ENCODE results near the gene GCNT4. TPM values are rescaled to one million over a fixed set of nuclear protein-coding genes. Genes with fewer than 3 reads are reported as not detected.
A peak's percentile ranks its signal among the peaks of the same experiment; 100 is the strongest.

Gene GCNT4
- total RNA-seq, 1 donor from 2014 or later = 1.9 TPM

DNA sequence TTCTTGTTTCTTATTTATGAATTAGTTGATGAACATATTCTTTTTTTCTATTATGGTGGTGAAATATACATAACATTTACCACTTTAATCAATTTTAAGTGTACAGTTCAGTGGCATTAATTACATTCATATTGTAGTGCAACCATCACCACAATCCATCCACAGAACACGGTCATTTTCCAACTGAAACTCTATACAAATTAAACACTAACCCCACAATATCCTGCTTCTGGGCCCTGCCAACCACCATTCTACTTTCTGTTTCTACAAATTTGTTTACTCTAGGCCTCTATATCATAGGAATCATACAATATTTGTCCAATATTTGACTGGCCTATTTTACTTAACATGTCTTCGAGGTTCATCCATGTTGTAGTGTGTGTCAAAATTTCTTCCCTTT lies 7.3 kb downstream of the GCNT4 start:
- DNase-seq (no peak), ATAC-seq (no peak)
- Histone ChIP-seq H3K4me3 (no peak overlapping the region), H3K27ac (no peak overlapping the region), H3K4me1 (peaks cover 6% of the 10 kb centered on the region), H3K36me3 (peaks cover 4% of the 10 kb centered on the region), H3K27me3 (ENCODE audit: low read depth) (no peaks in the 10 kb centered on the region), H3K9me3 (no peaks in the 10 kb centered on the region)
- intact Hi-C loops (cut with DNase I) = no loop called here
- TF ChIP-seq CTCF (IDR thresholded peaks at IDR 0.05) = no peak

DNA sequence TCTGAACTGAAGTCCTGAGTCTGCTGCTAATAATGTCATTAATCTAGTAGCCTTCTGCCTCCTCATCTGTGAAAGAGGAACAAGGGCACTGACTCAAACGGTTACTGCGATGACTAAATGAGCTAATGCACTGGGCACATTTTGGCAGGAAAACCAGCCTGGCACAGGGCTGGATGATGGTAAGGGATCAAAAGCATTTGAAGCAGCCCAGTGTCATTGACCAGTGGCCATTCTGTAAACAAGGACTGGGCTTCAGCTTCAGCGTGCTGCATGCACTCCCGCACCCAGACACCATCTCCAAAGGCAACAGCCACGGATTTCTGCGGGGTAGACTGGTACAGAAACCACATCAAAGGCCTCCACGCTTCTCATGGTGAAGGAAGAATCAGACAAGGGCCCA lies 8.0 kb downstream of the GCNT4 start:
- no peak for DNase-seq
- H3K9me3 ChIP-seq = no peaks in the 10 kb centered on the region
- ATAC-seq = peak in 1 of 2 donors; percentile 33
- no peak for TF ChIP-seq CTCF (IDR thresholded peaks at IDR 0.05)
- no peak overlapping the region for H3K27ac ChIP-seq
- H3K4me1 ChIP-seq = no peaks in the 10 kb centered on the region
- H3K27me3 ChIP-seq (ENCODE audit: low read depth) = no peaks in the 10 kb centered on the region
- intact Hi-C loops (cut with DNase I) = no loop called here
- peaks cover 4% of the 10 kb centered on the region for H3K36me3 ChIP-seq
- H3K4me3 ChIP-seq = no peak overlapping the region

DNA sequence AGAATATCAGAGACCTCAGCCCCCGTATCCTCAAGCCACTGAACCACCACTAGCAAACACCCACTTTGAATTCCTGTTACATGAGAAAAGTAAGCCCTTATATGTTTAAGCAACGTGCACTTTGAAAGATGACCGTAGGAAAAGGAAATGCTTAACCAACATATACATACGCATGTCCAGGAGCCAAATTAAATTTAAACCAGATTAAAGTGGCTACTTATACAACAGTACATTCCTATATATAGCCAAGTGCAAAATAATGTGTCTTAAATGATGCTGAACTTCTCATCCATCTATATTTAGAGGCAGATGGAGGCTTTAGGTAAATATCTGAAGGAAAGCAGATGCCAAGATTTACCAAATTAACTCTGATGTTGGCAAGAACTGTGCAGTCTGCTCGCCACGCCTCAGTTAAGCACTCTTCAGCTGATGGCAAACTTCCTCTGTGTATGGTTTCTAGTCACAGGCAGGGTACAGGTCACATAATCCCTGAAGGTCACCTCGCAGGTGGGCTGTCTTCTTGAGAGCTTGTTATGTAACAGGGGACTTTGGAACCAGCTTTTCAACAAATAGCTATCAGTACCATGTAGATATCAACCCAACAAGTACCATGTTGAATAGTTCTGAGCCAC lies 8.6 kb downstream of the GCNT4 start:
- no peak for TF ChIP-seq CTCF (IDR thresholded peaks at IDR 0.05)
- intact Hi-C loops (cut with DNase I) = no loop called here
- ATAC-seq = peak; percentile 27 to 55
- Histone ChIP-seq H3K36me3 (peaks cover 4% of the 10 kb centered on the region), H3K4me3 (no peak overlapping the region), H3K27me3 (ENCODE audit: low read depth) (no peaks in the 10 kb centered on the region), H3K4me1 (no peaks in the 10 kb centered on the region), H3K9me3 (no peaks in the 10 kb centered on the region), H3K27ac (no peak overlapping the region)
- no peak for DNase-seq

DNA sequence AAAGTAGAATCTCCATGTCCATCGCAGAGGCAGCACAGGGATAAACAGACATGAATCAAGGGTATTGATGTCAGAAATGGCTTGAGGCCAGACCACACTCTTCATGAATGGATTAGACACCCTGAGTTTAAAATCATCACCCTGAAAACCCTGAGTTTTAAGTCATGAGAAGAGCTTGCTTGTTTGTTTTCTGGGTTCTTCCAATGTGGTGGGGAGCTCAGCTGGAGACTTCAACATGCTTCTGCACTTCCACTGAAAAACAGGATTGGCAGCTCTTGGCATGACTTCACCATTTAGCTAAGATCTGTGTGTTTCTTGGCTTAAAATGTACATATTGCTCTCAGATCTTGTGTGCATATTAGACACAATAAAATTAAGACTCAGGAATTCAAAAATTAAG lies 9.8 kb downstream of the GCNT4 start:
- peaks cover 4% of the 10 kb centered on the region for H3K36me3 ChIP-seq
- H3K4me1 ChIP-seq = no peaks in the 10 kb centered on the region
- no peaks in the 10 kb centered on the region for H3K9me3 ChIP-seq
- DNase-seq = no peak
- H3K4me3 ChIP-seq = no peak overlapping the region
- no peaks in the 10 kb centered on the region for H3K27me3 ChIP-seq (ENCODE audit: low read depth)
- TF ChIP-seq CTCF (IDR thresholded peaks at IDR 0.05) = no peak
- ATAC-seq = no peak
- no peak overlapping the region for H3K27ac ChIP-seq
- intact Hi-C loops (cut with DNase I) = no loop called here

GRCh38 chr5:75040973-75041372 lies 11.4 kb downstream of the GCNT4 start:
- no peak overlapping the region for H3K27ac ChIP-seq
- H3K4me3 ChIP-seq = no peak overlapping the region
- DNase-seq (no peak), ATAC-seq (no peak)
- no peak for TF ChIP-seq CTCF (IDR thresholded peaks at IDR 0.05)
- H3K27me3 ChIP-seq (ENCODE audit: low read depth) = no peaks in the 10 kb centered on the region
- H3K36me3 ChIP-seq = no peaks in the 10 kb centered on the region
- H3K9me3 ChIP-seq = no peaks in the 10 kb centered on the region
- intact Hi-C loops (cut with DNase I) = no loop called here
- H3K4me1 ChIP-seq = no peaks in the 10 kb centered on the region

Measured in lower lobe of right lung (tissue), 2 donors.